H1 (cell line): ENCODE measurements around the gene SIGLECL1. TPM values are rescaled to one million over a fixed set of nuclear protein-coding genes. Genes with fewer than 3 reads are reported as not detected.

Experiments
- CTCF ChIA-PET: fragments of 300-600 bp; sonication (Branson Sonifier 250); formaldehyde crosslinking; loops from one replicate; lab custom pipeline; 2021; ENCODE audit not compliant: partially characterized antibody; lab: Charles Lee
- POLR2A ChIA-PET: fragments of 300-600 bp; sonication (Branson Sonifier 250); formaldehyde crosslinking; loops from one replicate; lab custom pipeline; 2021; ENCODE audit warnings: inconsistent platforms; ENCODE audit not compliant: partially characterized antibody; lab: Charles Lee
- DNase-seq, 2 experiments: peaks; one replicate each; pipeline versions ENCODE4 v3.0.0 to v3.0.0-alpha.2; 2010 to 2022; ENCODE audit warnings: low spot score in 2 of 2, low read depth in 1 of 2, mixed read lengths in 1 of 2
- FAIRE-seq: peaks from 2 replicates; lab custom pipeline; 2011; peaks lifted over from hg19 to GRCh38; lab: Jason Lieb, UNC
- H2AFZ ChIP-seq: 2 replicates; pipeline ENCODE4 v1.8.1; 2012; ENCODE audit warnings: low read length, inconsistent platforms
- H2AK5ac ChIP-seq: 2 replicates; pipeline ENCODE4 v1.6.1; 2013; ENCODE audit warnings: low read depth, low read length
- H2BK120ac ChIP-seq: replicated peaks from 2 replicates; pipeline ENCODE3; 2013; ENCODE audit warnings: low read depth, low read length, inconsistent platforms
- H2BK12ac ChIP-seq: 2 replicates; pipeline ENCODE4 v1.6.1; 2013; ENCODE audit warnings: low read depth, low read length
- H2BK15ac ChIP-seq: 2 replicates; pipeline ENCODE4 v1.6.1; 2013; ENCODE audit warnings: low read length
- H2BK20ac ChIP-seq: 2 replicates; pipeline ENCODE4 v1.6.1; 2013; ENCODE audit warnings: low read length
- H2BK5ac ChIP-seq: 2 replicates; pipeline ENCODE4 v1.6.1; 2013; ENCODE audit warnings: low read depth, low read length
- H3K14ac ChIP-seq: 2 replicates; pipeline ENCODE4 v1.6.1; 2013; ENCODE audit warnings: inconsistent platforms; ENCODE audit not compliant: insufficient read length
- H3K18ac ChIP-seq: 2 replicates; pipeline ENCODE4 v1.6.1; 2013; ENCODE audit warnings: low read length; ENCODE audit errors: extremely low read depth
- H3K23ac ChIP-seq: 2 replicates; pipeline ENCODE4 v1.6.1; 2013; ENCODE audit warnings: inconsistent platforms; ENCODE audit not compliant: insufficient read length
- H3K23me2 ChIP-seq: 2 replicates; pipeline ENCODE4 v1.6.1; 2013; ENCODE audit warnings: low read depth, low read length
- H3K27ac ChIP-seq: 2 replicates; pipeline ENCODE4 v1.6.1; 2011; ENCODE audit warnings: low read depth, low read length, inconsistent platforms
- H3K27me3 ChIP-seq, 4 experiments: replicated peaks in 1 of 4; 1 replicate in 1 of 4; 2 replicates in 3 of 4; pipeline versions ENCODE4 v1.6.1 to v1.8.1; 2011 to 2013; ENCODE audit warnings: low read length in 3 of 4, mild to moderate bottlenecking in 3 of 4, inconsistent platforms in 2 of 4, mixed read lengths in 2 of 4, moderate library complexity in 1 of 4; ENCODE audit not compliant: control insufficient read depth in 3 of 4, insufficient read depth in 3 of 4; ENCODE audit errors: extremely low read depth in 1 of 4
- H3K36me3 ChIP-seq, 4 experiments: 2 replicates each; pipeline versions ENCODE4 v1.6.1 to v1.8.1; 2011 to 2013; ENCODE audit warnings: mild to moderate bottlenecking in 4 of 4, low read length in 3 of 4, moderate library complexity in 2 of 4, control low read depth in 1 of 4, inconsistent platforms in 1 of 4; ENCODE audit not compliant: insufficient read depth in 4 of 4, control insufficient read depth in 2 of 4
- H3K4ac ChIP-seq: replicated peaks from 2 replicates; pipeline ENCODE3; 2013; ENCODE audit warnings: low read length, low read depth, mixed read lengths, inconsistent platforms; ENCODE audit not compliant: insufficient read length
- H3K4me1 ChIP-seq, 4 experiments: replicated peaks in 1 of 4; 1 replicate in 1 of 4; 2 replicates in 3 of 4; pipeline versions ENCODE4 v1.6.1 to v1.8.1; 2011 to 2013; ENCODE audit warnings: low read length in 3 of 4, inconsistent platforms in 2 of 4, mixed read lengths in 1 of 4; ENCODE audit not compliant: insufficient read depth in 4 of 4, control insufficient read depth in 3 of 4
- H3K4me2 ChIP-seq, 2 experiments: 2 replicates each; pipeline versions ENCODE4 v1.6.1 to v1.8.1; 2011 to 2013; ENCODE audit warnings: low read depth in 2 of 2, low read length in 2 of 2, control low read depth in 1 of 2, inconsistent platforms in 1 of 2, mild to moderate bottlenecking in 1 of 2; ENCODE audit not compliant: insufficient read depth in 1 of 2
- H3K4me3 ChIP-seq, 4 experiments: fragments of 200-600, 300-600 bp in 1 of 4; sonication (generic), shearing (Covaris generic), sonication (Bioruptor Twin) in 1 of 4; 2 replicates each; pipeline versions ENCODE4 v1.5.1 to v1.8.1; 2011 to 2016; ENCODE audit warnings: low read length in 4 of 4, low read depth in 3 of 4, control low read depth in 2 of 4, inconsistent platforms in 2 of 4, mild to moderate bottlenecking in 2 of 4, mixed read lengths in 1 of 4, moderate library complexity in 1 of 4; ENCODE audit not compliant: insufficient read depth in 2 of 4; ENCODE audit errors: extremely low read depth in 1 of 4
- H3K56ac ChIP-seq: replicated peaks from 2 replicates; pipeline ENCODE3; 2013; ENCODE audit warnings: low read depth, mild to moderate bottlenecking, mixed read lengths, low read length, inconsistent platforms; ENCODE audit not compliant: insufficient read length
- H3K79me1 ChIP-seq: 2 replicates; pipeline ENCODE4 v1.6.1; 2013; ENCODE audit warnings: low read depth, low read length, control low read depth
- H3K79me2 ChIP-seq, 2 experiments: 2 replicates each; pipeline versions ENCODE4 v1.6.1 to v1.8.1; 2012 to 2013; ENCODE audit warnings: low read length in 2 of 2, mild to moderate bottlenecking in 2 of 2, inconsistent platforms in 1 of 2; ENCODE audit not compliant: insufficient read depth in 2 of 2, control insufficient read depth in 1 of 2
- H3K9ac ChIP-seq, 4 experiments: replicated peaks in 1 of 4; 1 replicate in 1 of 4; 2 replicates in 3 of 4; pipeline versions ENCODE4 v1.6.1 to v1.8.1; 2011 to 2013; ENCODE audit warnings: low read depth in 3 of 4, low read length in 3 of 4, control low read depth in 2 of 4, mild to moderate bottlenecking in 2 of 4, moderate library complexity in 2 of 4, inconsistent platforms in 1 of 4; ENCODE audit errors: extremely low read depth in 1 of 4
- H3K9me3 ChIP-seq, 2 experiments: 2 replicates each; pipeline versions ENCODE4 v1.6.1 to v1.8.1; 2012 to 2013; ENCODE audit warnings: mild to moderate bottlenecking in 2 of 2, moderate library complexity in 2 of 2, control low read depth in 1 of 2, inconsistent platforms in 1 of 2, low read depth in 1 of 2, low read length in 1 of 2, mixed read lengths in 1 of 2; ENCODE audit not compliant: insufficient read depth in 2 of 2
- H4K20me1 ChIP-seq, 2 experiments: replicated peaks in 1 of 2; 2 replicates each; pipeline versions ENCODE3 to v1.8.1; 2011 to 2013; ENCODE audit warnings: inconsistent platforms in 2 of 2, low read length in 2 of 2, mild to moderate bottlenecking in 1 of 2; ENCODE audit not compliant: insufficient read depth in 2 of 2, control insufficient read depth in 1 of 2
- H4K5ac ChIP-seq: 2 replicates; pipeline ENCODE4 v1.6.1; 2013; ENCODE audit warnings: low read length, low read depth, mixed read lengths, inconsistent platforms; ENCODE audit not compliant: insufficient read length
- H4K8ac ChIP-seq: 2 replicates; pipeline ENCODE4 v1.8.0; 2013; ENCODE audit warnings: mild to moderate bottlenecking, moderate library complexity, low read length, inconsistent platforms; ENCODE audit not compliant: insufficient read depth; ENCODE audit errors: extremely low read depth
- H4K91ac ChIP-seq: replicated peaks from 2 replicates; pipeline ENCODE3; 2013; ENCODE audit warnings: low read length, mixed read lengths, inconsistent platforms; ENCODE audit not compliant: insufficient read length
- BCL11A ChIP-seq, 2 experiments: IDR thresholded peaks; one replicate each; pipeline ENCODE4 v1.6.1; 2011; ENCODE audit warnings: low read depth in 2 of 2, low read length in 2 of 2, mild to moderate bottlenecking in 2 of 2
- CREB1 ChIP-seq: IDR thresholded peaks from 2 replicates; pipeline ENCODE4 v1.6.1; 2012; ENCODE audit warnings: inconsistent platforms
- MAFK ChIP-seq: IDR thresholded peaks from 2 replicates; pipeline ENCODE4 v1.6.1; 2012; ENCODE audit warnings: low read depth, mild to moderate bottlenecking, improper control_type of control experiment, low read length
- PHF8 ChIP-seq: fragments of 200-600 bp; sonication (generic); conservative IDR thresholded peaks from 2 replicates; pipeline ENCODE4 v1.7.1; 2012; ENCODE audit warnings: low read depth, mild to moderate bottlenecking, inconsistent platforms, low read length, moderate library complexity
- RBBP5 ChIP-seq: IDR thresholded peaks from 2 replicates; pipeline ENCODE4 v1.7.1; 2012; ENCODE audit warnings: low read depth, mild to moderate bottlenecking, inconsistent platforms, low read length, moderate library complexity, borderline replicate concordance
- SP4 ChIP-seq: IDR thresholded peaks from 2 replicates; pipeline ENCODE4 v1.6.1; 2012; ENCODE audit warnings: low read length, inconsistent platforms
- WGBS, 2 experiments: shearing (Covaris generic) in 1 of 2; methylation state at CpG; one replicate each; pipeline versions ENCODE4 v1.1.6 to v1.1.7; 2013 to 2015; ENCODE audit warnings: low lambda C conversion rate in 2 of 2, mixed read lengths in 2 of 2, inconsistent platforms in 1 of 2, low coverage in 1 of 2, missing lambda C conversion rate in 1 of 2; ENCODE audit not compliant: insufficient replicate concordance in 2 of 2, insufficient coverage in 1 of 2, insufficient read length in 1 of 2; ENCODE audit errors: extremely low coverage in 1 of 2, missing lambda C conversion rate in 1 of 2; 5-methylcytosine and 5-hydroxymethylcytosine counted together
- polyA plus RNA-seq, 7 experiments: library from polyadenylated mRNA; depleted of rRNA in 3 of 7; stranded (reverse) in 5 of 7; unstranded in 2 of 7; fragments of >200 nt in 5 of 7; fragments of 200-250 nt in 2 of 7; gene quantifications; 1 replicate in 5 of 7; 2 replicates in 1 of 7; 4 replicates in 1 of 7; pipeline versions ENCODE4 v1.2.1 to v1.2.3, GENCODE V29; 2011 to 2013; ENCODE audit warnings: missing spikeins in 2 of 7, mixed read lengths in 2 of 7
- total RNA-seq: library from RNA; stranded (reverse); fragmentation: NEBNext Ultra II Directional; extraction: Animal tissue kit (Norgen Biotek cat#: 25700); gene quantifications from 2 replicates; pipeline ENCODE4 v1.2.1, GENCODE V29; 2021

SIGLECL1 gene
- total and polyA plus RNA-seq, 2 of the 8 experiments (the other 6 are each of a cell fraction or from before 2014, with no cell fraction given), result not detected

- H3K9ac ChIP-seq, result no peak overlapping the region
- TF ChIP-seq MAFK, result no peak
- TF ChIP-seq RBBP5, result no peak
- no peak for TF ChIP-seq SP4
- TF ChIP-seq PHF8, result no peak
- TF ChIP-seq CREB1, result no peak
- no peak for TF ChIP-seq BCL11A (IDR thresholded peaks at IDR 0.05; ENCODE audit: low read depth in 2 of 2, low read length in 2 of 2)
These were observed 42.8 kb downstream of the SIGLECL1 start for GRCh38 chr19:51293571-51294210.

More at GRCh38 chr19:51293571-51294210, 42.8 kb downstream of the SIGLECL1 start:
- Histone ChIP-seq H3K79me2 (no peaks in the 10 kb centered on the region), H3K23ac (no peak overlapping the region), H2BK5ac (peak overlapping the region; percentile 95; the same call in 1 of the 2 replicates), H3K14ac (no peak overlapping the region), H3K4me1 (peaks cover 10 to 39% (median 29%) of the 10 kb centered on the region in 4 experiments), H3K27ac (no peak overlapping the region), H3K4ac (peak overlapping the region; percentile 86), H3K9me3 (no peaks in the 10 kb centered on the region), H3K4me2 (peak overlapping the region in 1 of 2 experiments; percentile 35; a peak in 1 of 4 replicates), H4K91ac (peak overlapping the region; percentile 82), H2BK15ac (no peak overlapping the region), H4K20me1 (no peaks in the 10 kb centered on the region), H3K79me1 (no peaks in the 10 kb centered on the region), H4K5ac (no peak overlapping the region), H3K56ac (no peak overlapping the region), H3K18ac (peak overlapping the region; percentile 80; the same call in 1 of the 2 replicates), H2AK5ac (no peak overlapping the region; the same call in 1 of the 2 replicates), H4K8ac (no peak overlapping the region), H2AFZ (no peak overlapping the region; the same call in 1 of the 2 replicates), H3K36me3 (no peaks in the 10 kb centered on the region), H3K23me2 (no peaks in the 10 kb centered on the region), H3K27me3 (peaks cover 0 to 2% (median 0%) of the 10 kb centered on the region in 4 experiments; a peak in 1 of 7 replicates), H2BK120ac (peak overlapping the region; percentile 33), H2BK20ac (peak overlapping the region; percentile 90; the same call in 1 of the 2 replicates), H3K4me3 (no peak overlapping the region), H2BK12ac (peak overlapping the region; percentile 96)
- FAIRE-seq (no peak), DNase-seq (peak in 1 of 2 experiments; percentile 48)
- ChIA-PET POLR2A (interaction anchor here (0.7 to 1.6 kb wide), 8 partner anchors 8 to 74 kb away, joined by 3 to 4 read pairs (median 3); no protein-coding TSS in a partner anchor), CTCF (interaction anchor here (0.6 to 1.7 kb wide), 9 partner anchors 10 to 145 kb away, joined by 3 to 4 read pairs (median 3); no protein-coding TSS in a partner anchor)
- WGBS, 2 experiments, result 80% methylated on average over 14 of the region's 14 CpGs; no CpG with 5 or more reads in 1 of the 2 experiments
